H1 (cell line): ENCODE data around the gene TBC1D22B.

ENCODE experiments used
- CEBPB ChIP-seq: IDR thresholded peaks from 2 replicates; pipeline ENCODE4 v1.6.1; 2012; ENCODE audit warnings: low read depth, low read length
- EGR1 ChIP-seq: IDR thresholded peaks from 2 replicates; pipeline ENCODE4 v1.6.1; 2011; ENCODE audit warnings: low read depth, low read length, borderline replicate concordance
- EZH2 ChIP-seq: fragments of 200-600 bp; sonication (generic); IDR thresholded peaks from 2 replicates; pipeline ENCODE4 v1.7.1; 2012; ENCODE audit warnings: low read depth, mild to moderate bottlenecking, moderate library complexity, low read length, inconsistent platforms; ENCODE audit not compliant: severe bottlenecking
- JUND ChIP-seq: IDR thresholded peaks from 2 replicates; pipeline ENCODE4 v1.6.1; 2011; ENCODE audit warnings: mild to moderate bottlenecking, improper control_type of control experiment, low read length
- KDM1A ChIP-seq: fragments of 200-600, 300-600 bp; sonication (generic); IDR thresholded peaks from 2 replicates; pipeline ENCODE4 v1.7.1; 2016; ENCODE audit warnings: mild to moderate bottlenecking, low read length, borderline replicate concordance
- POLR2A ChIP-seq, 2 experiments: IDR thresholded peaks; 1 replicate in 1 of 2; 2 replicates in 1 of 2; pipeline ENCODE4 v1.6.1; 2011; ENCODE audit warnings: low read depth in 2 of 2, low read length in 2 of 2, mild to moderate bottlenecking in 2 of 2; ENCODE audit errors: control extremely low read depth in 1 of 2
- TAF1 ChIP-seq: IDR thresholded peaks from 2 replicates; pipeline ENCODE4 v1.6.1; 2011; ENCODE audit warnings: mild to moderate bottlenecking, low read depth, low read length
- TAF7 ChIP-seq: optimal IDR thresholded peaks from 2 replicates; pipeline ENCODE3; 2011; ENCODE audit warnings: low read depth, mild to moderate bottlenecking, inconsistent platforms, low read length, moderate library complexity, borderline replicate concordance
- USF2 ChIP-seq: IDR thresholded peaks from 2 replicates; pipeline ENCODE4 v1.6.1; 2011; ENCODE audit warnings: low read length, improper control_type of control experiment
- ZNF274 ChIP-seq: IDR thresholded peaks from 2 replicates; pipeline ENCODE4 v1.7.0; 2012; ENCODE audit warnings: low read length, borderline replicate concordance; ENCODE audit errors: extremely low read depth

- TF ChIP-seq JUND (no peak), CEBPB (no peak), ZNF274 (no peak), KDM1A (no peak), USF2 (no peak), POLR2A (IDR thresholded peaks at IDR 0.05; ENCODE audit: control extremely low read depth in 1 of 2, low read depth in 2 of 2, low read length in 2 of 2) (no peak), EGR1 (no peak), TAF1 (no peak), TAF7 (no peak), EZH2 (no peak)
Measured at GRCh38 chr6:37244430-37245310, 12.9 kb upstream of the TBC1D22B start.
